Tracheal epithelial cell (primary cell): ENCODE measurements around the gene OR51E1. TPM values are rescaled to one million over a fixed set of nuclear protein-coding genes. Genes with fewer than 3 reads are reported as not detected.

Source experiments
- total RNA-seq: library from RNA; depleted of rRNA; stranded (reverse); fragments of >200 nt; gene quantifications from 2 replicates; pipeline ENCODE4 v1.2.1, GENCODE V29; 2014

Gene OR51E1
- total RNA-seq, result not detected in 2 replicates

DNA sequence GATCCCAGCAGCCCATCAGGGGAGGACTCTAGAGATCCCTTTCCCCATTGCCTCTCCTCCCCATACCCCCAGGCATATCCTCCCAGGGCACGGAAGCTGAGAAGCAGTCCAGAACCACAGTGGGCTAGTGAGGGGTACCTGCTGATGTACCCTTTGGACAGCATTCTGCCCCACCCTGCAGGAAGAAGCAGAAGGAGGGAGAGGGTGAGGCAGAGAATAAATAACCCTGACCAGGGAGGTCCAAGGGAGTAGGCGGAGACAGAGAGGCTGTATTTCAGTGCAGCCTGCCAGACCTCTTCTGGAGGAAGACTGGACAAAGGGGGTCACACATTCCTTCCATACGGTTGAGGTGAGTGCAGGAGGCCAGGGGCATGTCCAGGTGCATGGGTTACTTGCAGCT is at the start of gene OR51E1:
Gene OR51E1, plus strand, starts transcription at position 301 of the 400 bp plus-strand sequence. CDS start 8,545 bp downstream, outside the sequence.

GRCh38 chr11:4607781-4608666 is 35.8 kb upstream of the OR51E1 start, which contains the start of gene TRIM68:
Gene TRIM68 (minus strand): TSS chr11:4608231. CDS start chr11:4605504, 2,727 bp downstream.

GRCh38 chr11:4636962-4637661 is 6.7 kb upstream of the OR51E1 start, which contains the start of gene OR51D1:
Gene OR51D1 (plus strand): TSS chr11:4637477. CDS start chr11:4639791, 2,314 bp downstream.

GRCh38 chr11:4697585-4697984 is 53.8 kb downstream of the OR51E1 start, which contains the start of gene OR51E2:
Gene OR51E2 (minus strand): TSS chr11:4697853. CDS start chr11:4682711, 15,142 bp downstream.

GRCh38 chr11:4704054-4704789 is 60.4 kb downstream of the OR51E1 start, which contains the start of gene MMP26:
Gene MMP26 (plus strand): TSS chr11:4704784.

Other genes with a start within 250 kb of the OR51E1 start
- gene OR52K2, start 194.7 kb upstream of the OR51E1 start, total RNA-seq, result not detected in 2 replicates
- not detected in 2 replicates for gene OR52K1, start 161.3 kb upstream of the OR51E1 start, total RNA-seq
- gene OR52M1, start 98.8 kb upstream of the OR51E1 start, total RNA-seq, result not detected in 2 replicates
- gene OR52I2, start 62.2 kb upstream of the OR51E1 start, total RNA-seq, result under 0.01 TPM in 1 of 2 replicates, not detected in the other
- not detected in 2 replicates for gene OR52I1, start 49.9 kb upstream of the OR51E1 start, total RNA-seq
- gene TRIM68, start 35.8 kb upstream of the OR51E1 start, total RNA-seq, result 5.8 and 7.2 TPM in 2 replicates
- gene OR51D1, start 6.5 kb upstream of the OR51E1 start, total RNA-seq, result not detected in 2 replicates
- under 0.01 TPM in 1 of 2 replicates, not detected in the other for gene OR51E2, start 53.9 kb downstream of the OR51E1 start, total RNA-seq
- not detected in 2 replicates for gene MMP26, start 60.8 kb downstream of the OR51E1 start, total RNA-seq
- not detected in 2 replicates for gene OR51F1, start 126.0 kb downstream of the OR51E1 start, total RNA-seq
- not detected in 2 replicates for gene OR52R1, start 160.4 kb downstream of the OR51E1 start, total RNA-seq
- gene OR51F2, start 177.3 kb downstream of the OR51E1 start, total RNA-seq, result not detected in 2 replicates
- not detected in 2 replicates for gene OR51S1, start 205.2 kb downstream of the OR51E1 start, total RNA-seq
- gene OR51T1, start 237.9 kb downstream of the OR51E1 start, total RNA-seq, result not detected in 2 replicates